ENCODE measurements around the gene CD68. TPM values are rescaled to one million over a fixed set of nuclear protein-coding genes. Genes with fewer than 3 reads are reported as not detected.
"Not testable (repeated sequence)": the region's sequence is repeated elsewhere in the genome, so short reads cannot be mapped to it uniquely, and the experiment has no call there.

The CD68 gene
- total and polyA plus RNA-seq, 7 donors = 24.6 to 161 (median 56.4) TPM

GRCh38 chr17:7591596-7591995 is 12.2 kb downstream of the CD68 start:
- TF ChIP-seq CTCF (IDR thresholded peaks at IDR 0.05) (no peak), POLR2A (IDR thresholded peaks at IDR 0.05) (no peak), EP300 (IDR thresholded peaks at IDR 0.05) (no peak), POLR2AphosphoS5 (IDR thresholded peaks at IDR 0.05) (no peak)
- Histone ChIP-seq H3K27ac (no peak overlapping the region), H3K36me3 (peaks cover 30 to 67% (median 57%) of the 10 kb centered on the region in 4 donors), H3K9me3 (no peaks in the 10 kb centered on the region), H3K4me1 (peaks cover 0 to 35% (median 25%) of the 10 kb centered on the region in 4 donors), H3K4me3 (no peak overlapping the region), H3K27me3 (no peaks in the 10 kb centered on the region)
- no peak for DNase-seq
- intact Hi-C loops (cut with DNase I) = no loop called here
- 92 to 94% methylated on average over 5 of the region's 5 CpGs for WGBS, 2 donors

DNA sequence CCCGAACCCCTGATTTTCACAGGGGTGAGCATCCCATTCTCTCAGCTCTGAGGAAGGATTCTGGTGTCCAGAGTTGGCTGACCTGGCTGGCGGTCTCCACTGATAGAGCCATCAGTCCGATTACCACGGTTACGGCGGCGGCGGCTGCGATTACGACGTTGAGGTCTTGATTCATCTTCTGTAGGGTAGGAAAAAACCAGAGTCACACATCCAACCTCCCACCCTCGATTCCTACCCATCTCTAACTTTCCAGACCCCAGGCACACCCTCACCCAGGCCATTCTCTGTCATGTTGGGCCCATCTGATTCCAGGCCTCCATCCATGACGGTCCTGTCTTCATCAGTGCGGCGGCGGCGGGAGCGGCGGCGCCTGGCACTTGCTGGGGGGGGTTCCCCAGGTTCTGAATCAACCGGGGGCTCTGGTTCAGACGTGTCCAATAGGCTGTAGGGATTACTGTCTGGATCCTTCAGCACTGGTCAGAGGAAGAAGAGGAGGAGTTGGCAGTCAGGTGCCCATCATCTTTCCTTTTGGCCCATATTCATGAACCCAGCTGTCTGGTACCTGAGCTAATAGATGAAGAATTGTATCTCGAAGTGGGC is 13.1 kb downstream of the CD68 start:
- H3K9me3 ChIP-seq = no peaks in the 10 kb centered on the region
- intact Hi-C loops (cut with DNase I) = no loop called here
- peaks cover 0 to 25% (median 22%) of the 10 kb centered on the region in 4 donors for H3K4me1 ChIP-seq
- WGBS, 2 donors = 94% methylated on average over 23 of the region's 23 CpGs
- no peak overlapping the region for H3K27ac ChIP-seq
- TF ChIP-seq POLR2A (IDR thresholded peaks at IDR 0.05) = no peak
- no peak for TF ChIP-seq CTCF (IDR thresholded peaks at IDR 0.05)
- no peak for TF ChIP-seq POLR2AphosphoS5 (IDR thresholded peaks at IDR 0.05)
- TF ChIP-seq EP300 (IDR thresholded peaks at IDR 0.05) = no peak
- peaks cover 30 to 68% (median 64%) of the 10 kb centered on the region in 4 donors for H3K36me3 ChIP-seq
- no peak overlapping the region for H3K4me3 ChIP-seq
- H3K27me3 ChIP-seq = no peaks in the 10 kb centered on the region
- DNase-seq = no peak

GRCh38 chr17:7593296-7593695 is 13.9 kb downstream of the CD68 start:
- H3K9me3 ChIP-seq = no peaks in the 10 kb centered on the region
- intact Hi-C loops (cut with DNase I) = no loop called here
- peaks cover 0 to 18% (median 16%) of the 10 kb centered on the region in 4 donors for H3K4me1 ChIP-seq
- WGBS, 2 donors = 90 to 91% methylated on average over 12 of the region's 12 CpGs
- H3K27me3 ChIP-seq = no peaks in the 10 kb centered on the region
- TF ChIP-seq POLR2AphosphoS5 (IDR thresholded peaks at IDR 0.05) = no peak
- TF ChIP-seq POLR2A (IDR thresholded peaks at IDR 0.05) = no peak
- no peak for TF ChIP-seq EP300 (IDR thresholded peaks at IDR 0.05)
- no peak for TF ChIP-seq CTCF (IDR thresholded peaks at IDR 0.05)
- H3K4me3 ChIP-seq = no peak overlapping the region
- no peak for DNase-seq
- no peak overlapping the region for H3K27ac ChIP-seq
- peaks cover 30 to 70% (median 66%) of the 10 kb centered on the region in 4 donors for H3K36me3 ChIP-seq

GRCh38 chr17:7597561-7597960 is 18.1 kb downstream of the CD68 start:
- H3K27ac ChIP-seq; H3K4me3 ChIP-seq; intact Hi-C loops (cut with DNase I); H3K27me3 ChIP-seq; H3K4me1 ChIP-seq; H3K9me3 ChIP-seq; DNase-seq: not testable (repeated sequence)
- H3K36me3 ChIP-seq = peaks cover 31 to 97% (median 92%) of the 10 kb centered on the region in 4 donors
- WGBS, 2 donors = 20 to 68% methylated on average over 5 of the region's 5 CpGs

GRCh38 chr17:7606280-7606679 is 26.8 kb downstream of the CD68 start:
- Histone ChIP-seq H3K27ac (no peak overlapping the region), H3K36me3 (peaks cover 27 to 56% (median 37%) of the 10 kb centered on the region in 4 donors), H3K27me3 (no peaks in the 10 kb centered on the region), H3K4me3 (no peak overlapping the region), H3K9me3 (no peaks in the 10 kb centered on the region), H3K4me1 (peaks cover 0 to 17% (median 10%) of the 10 kb centered on the region in 4 donors)
- intact Hi-C loops (cut with DNase I) = no loop called here
- TF ChIP-seq EP300 (IDR thresholded peaks at IDR 0.05) (no peak), POLR2AphosphoS5 (IDR thresholded peaks at IDR 0.05) (no peak), CTCF (IDR thresholded peaks at IDR 0.05) (no peak), POLR2A (IDR thresholded peaks at IDR 0.05) (no peak)
- WGBS, 2 donors = 97% methylated on average over 4 of the region's 4 CpGs
- no peak for DNase-seq

Data from sigmoid colon (tissue), 7 donors.